ENCODE data around the gene UXT.

The UXT gene

GRCh38 chrX:47649781-47650163 lies 9.2 kb downstream of the UXT start:
- peak overlapping the region; percentile 72 to 73 for H3K4me3 ChIP-seq (replicated peaks in 1 of 2; ENCODE audit: low read depth in 2 of 2, low read length in 2 of 2)

GRCh38 chrX:47649271-47649670 lies 9.7 kb downstream of the UXT start:
- peak overlapping the region; percentile 72 to 73 for H3K4me3 ChIP-seq (replicated peaks in 1 of 2; ENCODE audit: low read depth in 2 of 2, low read length in 2 of 2)
- no peak for TF ChIP-seq CTCF (IDR thresholded peaks at IDR 0.05; ENCODE audit: low read depth, low read length)
- no peak for DNase-seq (ENCODE audit: low read depth in 2 of 2)

More at GRCh38 chrX:47649781-47650163, 9.2 kb downstream of the UXT start:
- no peak for TF ChIP-seq CTCF (IDR thresholded peaks at IDR 0.05; ENCODE audit: low read depth, low read length)
- no peak for DNase-seq (ENCODE audit: low read depth in 2 of 2)

GRCh38 chrX:47648376-47648775 lies 10.6 kb downstream of the UXT start:
- no peak overlapping the region for H3K4me3 ChIP-seq (replicated peaks in 1 of 2; ENCODE audit: low read depth in 2 of 2, low read length in 2 of 2)
- no peak for TF ChIP-seq CTCF (IDR thresholded peaks at IDR 0.05; ENCODE audit: low read depth, low read length)
- no peak for DNase-seq (ENCODE audit: low read depth in 2 of 2)

- no peak overlapping the region for H3K4me3 ChIP-seq (replicated peaks in 1 of 2; ENCODE audit: low read depth in 2 of 2, low read length in 2 of 2)
- no peak for DNase-seq (ENCODE audit: low read depth in 2 of 2)
- no peak for TF ChIP-seq CTCF (IDR thresholded peaks at IDR 0.05; ENCODE audit: low read depth, low read length)
These were observed 12.3 kb downstream of the UXT start for GRCh38 chrX:47646636-47647035.

- H3K4me3 ChIP-seq (replicated peaks in 1 of 2; ENCODE audit: low read depth in 2 of 2, low read length in 2 of 2), result no peak overlapping the region
- DNase-seq (ENCODE audit: low read depth in 2 of 2), result peak in 1 of 2 donors; percentile 16
- no peak for TF ChIP-seq CTCF (IDR thresholded peaks at IDR 0.05; ENCODE audit: low read depth, low read length)
These were observed 13.4 kb downstream of the UXT start for GRCh38 chrX:47645530-47645929.

GRCh38 chrX:47644557-47645091 lies 14.4 kb downstream of the UXT start:
- TF ChIP-seq CTCF (IDR thresholded peaks at IDR 0.05; ENCODE audit: low read depth, low read length), result peak; percentile 64
- no peak overlapping the region for H3K4me3 ChIP-seq (replicated peaks in 1 of 2; ENCODE audit: low read depth in 2 of 2, low read length in 2 of 2)
- DNase-seq (ENCODE audit: low read depth in 2 of 2), result peak; percentile 60 to 63

GRCh38 chrX:47643926-47644325 lies 15.1 kb downstream of the UXT start:
- peak; percentile 59 to 68 for DNase-seq (ENCODE audit: low read depth in 2 of 2)
- peak; percentile 49 for TF ChIP-seq CTCF (IDR thresholded peaks at IDR 0.05; ENCODE audit: low read depth, low read length)
- no peak overlapping the region for H3K4me3 ChIP-seq (replicated peaks in 1 of 2; ENCODE audit: low read depth in 2 of 2, low read length in 2 of 2)

Measured in cardiac fibroblast (primary cell).